Neuronal stem cell (in vitro differentiated cells): ENCODE results near the gene GATA3.

ENCODE experiments used
- DNase-seq: peaks from one replicate; pipeline ENCODE4 v3.0.0-alpha.2; 2013; ENCODE audit warnings: low spot score
- H2AFZ ChIP-seq: one replicate; pipeline ENCODE4 v1.6.1; 2013; ENCODE audit warnings: mild to moderate bottlenecking, low read length, inconsistent platforms
- H2AK5ac ChIP-seq: 2 replicates; pipeline ENCODE4 v1.6.1; 2013; ENCODE audit warnings: low read depth, mild to moderate bottlenecking, inconsistent platforms, low read length, moderate library complexity, mixed read lengths
- H2BK120ac ChIP-seq: 2 replicates; pipeline ENCODE4 v1.6.1; 2013; ENCODE audit warnings: low read depth, mild to moderate bottlenecking, inconsistent platforms, low read length, moderate library complexity, mixed read lengths
- H2BK12ac ChIP-seq: one replicate; pipeline ENCODE4 v1.6.1; 2013; ENCODE audit warnings: low read length, inconsistent platforms
- H2BK15ac ChIP-seq: 2 replicates; pipeline ENCODE4 v1.6.1; 2013; ENCODE audit warnings: mild to moderate bottlenecking, low read length, inconsistent platforms, mixed read lengths
- H2BK5ac ChIP-seq: one replicate; pipeline ENCODE4 v1.6.1; 2013; ENCODE audit warnings: inconsistent platforms, mild to moderate bottlenecking, low read length, moderate library complexity
- H3K14ac ChIP-seq: one replicate; pipeline ENCODE4 v1.6.1; 2013; ENCODE audit warnings: low read length, inconsistent platforms
- H3K18ac ChIP-seq: 2 replicates; pipeline ENCODE4 v1.6.1; 2013; ENCODE audit warnings: low read length, inconsistent platforms
- H3K23ac ChIP-seq: 2 replicates; pipeline ENCODE4 v1.6.1; 2013; ENCODE audit warnings: low read depth, mild to moderate bottlenecking, mixed read lengths, low read length, inconsistent platforms; ENCODE audit not compliant: poor library complexity
- H3K27ac ChIP-seq: replicated peaks from 3 replicates; pipeline ENCODE4 v1.5.1; 2013; ENCODE audit warnings: low read length, inconsistent platforms
- H3K27me3 ChIP-seq, 3 experiments: 2 replicates each; pipeline ENCODE4 v1.6.1; 2013; ENCODE audit warnings: low read length in 3 of 3, mild to moderate bottlenecking in 2 of 3, inconsistent platforms in 1 of 3, low read depth in 1 of 3, mixed read lengths in 1 of 3, moderate library complexity in 1 of 3; ENCODE audit not compliant: control insufficient read depth in 3 of 3, insufficient read depth in 3 of 3
- H3K36me3 ChIP-seq, 2 donors: replicated peaks in 1 of 2; 2 replicates each; pipeline ENCODE4 v1.6.1; 2013; ENCODE audit warnings: low read length in 2 of 2; ENCODE audit not compliant: control insufficient read depth in 2 of 2, insufficient read depth in 2 of 2
- H3K4ac ChIP-seq: 2 replicates; pipeline ENCODE4 v1.6.1; 2013; ENCODE audit warnings: inconsistent platforms, mild to moderate bottlenecking, low read length, moderate library complexity
- H3K4me1 ChIP-seq, 2 donors: 1 replicate in 1 of 2; 2 replicates in 1 of 2; pipeline ENCODE4 v1.6.1; 2013; ENCODE audit warnings: low read length in 2 of 2, low read depth in 1 of 2; ENCODE audit not compliant: control insufficient read depth in 2 of 2, insufficient read depth in 1 of 2
- H3K4me2 ChIP-seq: one replicate; pipeline ENCODE4 v1.6.1; 2013; ENCODE audit warnings: mild to moderate bottlenecking, low read length, inconsistent platforms; ENCODE audit not compliant: insufficient read depth, poor library complexity, severe bottlenecking
- H3K4me3 ChIP-seq, 2 donors: 2 replicates each; pipeline ENCODE4 v1.5.1; 2013; ENCODE audit warnings: low read length in 2 of 2, mild to moderate bottlenecking in 2 of 2, inconsistent platforms in 1 of 2, moderate library complexity in 1 of 2
- H3K79me1 ChIP-seq: one replicate; pipeline ENCODE4 v1.6.1; 2013; ENCODE audit warnings: low read depth, mild to moderate bottlenecking, inconsistent platforms, low read length, moderate library complexity
- H3K9ac ChIP-seq: one replicate; pipeline ENCODE4 v1.6.1; 2013; ENCODE audit warnings: mild to moderate bottlenecking, low read depth, low read length, inconsistent platforms; ENCODE audit not compliant: poor library complexity
- H3K9me3 ChIP-seq, 2 donors: replicated peaks in 1 of 2; 2 replicates each; pipeline versions ENCODE3 to v1.6.1; 2013; ENCODE audit warnings: low read length in 2 of 2, mild to moderate bottlenecking in 2 of 2, inconsistent platforms in 1 of 2, low read depth in 1 of 2, mixed read lengths in 1 of 2, moderate library complexity in 1 of 2; ENCODE audit not compliant: control insufficient read depth in 2 of 2, insufficient read depth in 1 of 2
- H4K8ac ChIP-seq: one replicate; pipeline ENCODE4 v1.6.1; 2013; ENCODE audit warnings: low read depth, mild to moderate bottlenecking, inconsistent platforms, low read length, moderate library complexity
- H4K91ac ChIP-seq: one replicate; pipeline ENCODE4 v1.6.1; 2013; ENCODE audit warnings: low read length, low read depth, mild to moderate bottlenecking, inconsistent platforms; ENCODE audit not compliant: poor library complexity
- WGBS, 2 donors: extraction: QIAGEN DNeasy Blood & Tissue Kit; methylation state at CpG; one replicate each; pipeline ENCODE4 v1.1.7; 2013; ENCODE audit warnings: missing lambda C conversion rate in 2 of 2, mixed read lengths in 1 of 2; ENCODE audit not compliant: insufficient read length in 2 of 2, insufficient replicate concordance in 1 of 2; ENCODE audit errors: extremely low coverage in 2 of 2; 5-methylcytosine and 5-hydroxymethylcytosine counted together

GATA3 gene

GRCh38 chr10:8075282-8076260, 21.1 kb downstream of the GATA3 start:
- Histone ChIP-seq H3K4me3 (no peak overlapping the region), H2BK15ac (no peak overlapping the region), H4K91ac (no peak overlapping the region), H3K23ac (no peak overlapping the region), H3K4ac (no peak overlapping the region), H2BK5ac (no peak overlapping the region), H3K9me3 (no peaks in the 10 kb centered on the region), H3K9ac (no peak overlapping the region), H3K4me1 (peaks cover 0 to 12% of the 10 kb centered on the region in 2 donors), H2BK120ac (no peak overlapping the region), H2AK5ac (no peak overlapping the region), H3K27ac (peak overlapping the region; percentile 70), H2BK12ac (no peak overlapping the region), H3K4me2 (no peak overlapping the region), H3K36me3 (no peaks in the 10 kb centered on the region), H3K27me3 (peaks cover 0 to 44% (median 0%) of the 10 kb centered on the region in 3 experiments), H2AFZ (no peak overlapping the region), H4K8ac (no peak overlapping the region), H3K14ac (no peak overlapping the region), H3K18ac (peak overlapping the region; percentile 82), H3K79me1 (no peaks in the 10 kb centered on the region)
- no CpG with 5 or more reads among the region's 19 CpGs for WGBS, 2 donors
- no peak for DNase-seq

DNA sequence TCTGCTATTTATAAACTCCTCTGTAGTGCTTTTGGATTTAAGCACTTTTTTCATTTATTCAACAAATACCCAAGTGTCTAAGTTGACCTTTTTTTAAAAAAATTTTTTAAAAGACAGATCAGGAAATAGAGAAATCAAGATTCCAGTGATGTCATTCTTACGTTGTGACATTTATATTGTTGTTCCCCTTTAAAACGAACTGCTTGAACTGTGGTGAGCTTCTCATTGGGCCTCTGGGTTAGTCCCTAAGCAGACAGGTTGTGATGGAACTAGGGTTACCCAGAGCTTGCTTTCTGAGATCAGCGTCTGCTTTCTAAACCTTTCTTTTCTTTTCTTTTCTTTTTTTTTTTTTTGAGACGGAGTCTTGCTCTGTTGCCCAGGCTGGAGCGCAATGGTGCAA, 22.4 kb downstream of the GATA3 start:
- Histone ChIP-seq H2BK120ac (no peak overlapping the region), H4K8ac (no peak overlapping the region), H3K27ac (no peak overlapping the region), H3K4me2 (no peak overlapping the region), H3K79me1 (no peaks in the 10 kb centered on the region), H3K9me3 (no peaks in the 10 kb centered on the region), H2BK5ac (no peak overlapping the region), H3K18ac (no peak overlapping the region), H3K4ac (no peak overlapping the region), H3K27me3 (peaks cover 0 to 36% (median 0%) of the 10 kb centered on the region in 3 experiments), H2BK12ac (no peak overlapping the region), H3K14ac (no peak overlapping the region), H3K9ac (no peak overlapping the region), H3K36me3 (no peaks in the 10 kb centered on the region), H3K4me3 (no peak overlapping the region), H2AK5ac (no peak overlapping the region), H3K23ac (no peak overlapping the region), H2AFZ (no peak overlapping the region), H4K91ac (no peak overlapping the region), H2BK15ac (no peak overlapping the region), H3K4me1 (peaks cover 0 to 12% of the 10 kb centered on the region in 2 donors)
- DNase-seq = no peak
- no CpG with 5 or more reads among the region's 5 CpGs for WGBS, 2 donors

DNA sequence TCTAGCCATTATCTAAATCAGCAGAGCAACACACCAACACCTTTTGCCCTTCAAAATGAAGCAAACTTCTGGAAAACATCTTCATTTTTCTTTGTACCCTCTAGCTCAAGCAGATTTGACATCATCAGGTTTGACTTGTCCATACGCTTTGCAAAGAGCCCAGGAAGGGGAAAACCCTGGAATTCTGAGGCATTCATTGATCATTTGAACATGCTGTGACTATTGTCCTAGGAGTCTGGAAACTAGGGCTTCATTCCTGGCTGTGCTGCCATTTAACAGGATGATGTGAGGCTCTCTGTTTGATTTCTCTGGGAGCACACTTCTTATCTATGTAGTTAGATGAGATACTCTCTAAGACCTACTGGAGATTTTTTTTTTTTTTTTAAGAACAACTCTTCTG, 23.5 kb downstream of the GATA3 start:
- no CpG with 5 or more reads among the region's 1 CpG for WGBS, 2 donors
- Histone ChIP-seq H3K36me3 (no peaks in the 10 kb centered on the region), H2AK5ac (no peak overlapping the region), H4K8ac (no peak overlapping the region), H3K27ac (no peak overlapping the region), H3K9me3 (no peaks in the 10 kb centered on the region), H3K4me3 (no peak overlapping the region), H3K4ac (no peak overlapping the region), H2BK5ac (no peak overlapping the region), H3K79me1 (no peaks in the 10 kb centered on the region), H3K9ac (no peak overlapping the region), H2BK15ac (no peak overlapping the region), H4K91ac (no peak overlapping the region), H2BK120ac (no peak overlapping the region), H3K18ac (no peak overlapping the region), H3K27me3 (peaks cover 0 to 29% (median 0%) of the 10 kb centered on the region in 3 experiments), H2BK12ac (no peak overlapping the region), H3K14ac (no peak overlapping the region), H3K4me1 (peaks cover 0 to 12% of the 10 kb centered on the region in 2 donors), H3K23ac (no peak overlapping the region), H2AFZ (no peak overlapping the region), H3K4me2 (no peak overlapping the region)
- DNase-seq = no peak

DNA sequence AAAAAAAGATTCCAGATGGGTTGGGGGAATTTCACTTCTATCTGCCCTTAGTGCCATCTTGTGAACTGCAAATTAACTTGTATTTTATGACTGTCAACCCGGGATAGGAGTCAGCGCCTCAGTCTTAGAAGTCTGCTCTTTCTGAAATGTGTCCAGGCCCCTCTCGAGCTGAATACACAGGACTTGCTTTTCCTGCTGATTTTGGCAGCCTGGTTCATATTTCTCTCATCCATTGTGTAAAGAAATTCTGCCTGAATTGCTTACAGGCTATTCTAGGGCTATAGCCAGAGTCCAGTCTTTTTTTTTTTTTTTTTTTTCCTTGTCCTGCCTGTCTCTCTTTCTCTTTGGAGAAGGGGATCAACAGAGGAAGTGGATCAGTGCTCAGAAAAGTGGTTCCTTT, 24.6 kb downstream of the GATA3 start:
- Histone ChIP-seq H2AFZ (no peak overlapping the region), H3K4me3 (no peak overlapping the region), H3K4me1 (peaks cover 0 to 11% of the 10 kb centered on the region in 2 donors), H3K4ac (no peak overlapping the region), H3K14ac (no peak overlapping the region), H3K36me3 (no peaks in the 10 kb centered on the region), H2AK5ac (no peak overlapping the region), H2BK120ac (no peak overlapping the region), H3K27me3 (peaks cover 0 to 30% (median 0%) of the 10 kb centered on the region in 3 experiments), H3K9me3 (no peaks in the 10 kb centered on the region), H2BK15ac (no peak overlapping the region), H2BK5ac (no peak overlapping the region), H4K8ac (no peak overlapping the region), H3K18ac (no peak overlapping the region), H4K91ac (no peak overlapping the region), H3K4me2 (no peak overlapping the region), H2BK12ac (no peak overlapping the region), H3K23ac (no peak overlapping the region), H3K9ac (no peak overlapping the region), H3K79me1 (no peaks in the 10 kb centered on the region), H3K27ac (no peak overlapping the region)
- no peak for DNase-seq
- WGBS, 2 donors = no CpG with 5 or more reads among the region's 3 CpGs
